Large intestine (tissue), 3 donors: ENCODE measurements around the gene KCNIP4. TPM values are rescaled to one million over a fixed set of nuclear protein-coding genes. Genes with fewer than 3 reads are reported as not detected.

Experiments
- DNase-seq, 2 donors: peaks; one replicate each; pipeline versions ENCODE4 v3.0.0 to v3.0.0-alpha.2; 2013
- H3K27ac ChIP-seq: one replicate; pipeline ENCODE4 v1.5.1; 2013; ENCODE audit warnings: low read length
- H3K27me3 ChIP-seq: 2 replicates; pipeline ENCODE4 v1.6.1; 2013; ENCODE audit warnings: low read length; ENCODE audit not compliant: control insufficient read depth, insufficient read depth
- H3K36me3 ChIP-seq: 2 replicates; pipeline ENCODE4 v1.6.1; 2013; ENCODE audit warnings: low read length; ENCODE audit not compliant: control insufficient read depth, insufficient read depth
- H3K4me1 ChIP-seq: one replicate; pipeline ENCODE4 v1.6.1; 2013; ENCODE audit warnings: low read length; ENCODE audit not compliant: control insufficient read depth, insufficient read depth
- H3K4me3 ChIP-seq: one replicate; pipeline ENCODE4 v1.5.1; 2013; ENCODE audit warnings: low read length
- H3K9me3 ChIP-seq: one replicate; pipeline ENCODE4 v1.6.1; 2013; ENCODE audit warnings: mild to moderate bottlenecking, low read depth, low read length, moderate library complexity; ENCODE audit not compliant: control insufficient read depth
- WGBS: methylation state at CpG from one replicate; pipeline ENCODE4 v1.1.5; 2013; ENCODE audit warnings: low lambda C conversion rate; ENCODE audit not compliant: insufficient coverage; 5-methylcytosine and 5-hydroxymethylcytosine counted together
- polyA plus RNA-seq: library from polyadenylated mRNA; unstranded; fragments of 120-200 nt; gene quantifications from one replicate; pipeline ENCODE4 v1.2.1, GENCODE V29; 2013

The KCNIP4 gene
- polyA plus RNA-seq, 1 donor: 7.5 TPM

- no peaks in the 10 kb centered on the region for H3K27me3 ChIP-seq
- no peak overlapping the region for H3K27ac ChIP-seq
- no peak overlapping the region for H3K4me3 ChIP-seq
- H3K36me3 ChIP-seq: no peaks in the 10 kb centered on the region
- no peaks in the 10 kb centered on the region for H3K9me3 ChIP-seq
- no peak for DNase-seq
- WGBS: no CpG with 5 or more reads among the region's 1 CpG
- H3K4me1 ChIP-seq: no peaks in the 10 kb centered on the region
Observed at GRCh38 chr4:21451032-21451431, 497.5 kb downstream of the KCNIP4 start.

DNA sequence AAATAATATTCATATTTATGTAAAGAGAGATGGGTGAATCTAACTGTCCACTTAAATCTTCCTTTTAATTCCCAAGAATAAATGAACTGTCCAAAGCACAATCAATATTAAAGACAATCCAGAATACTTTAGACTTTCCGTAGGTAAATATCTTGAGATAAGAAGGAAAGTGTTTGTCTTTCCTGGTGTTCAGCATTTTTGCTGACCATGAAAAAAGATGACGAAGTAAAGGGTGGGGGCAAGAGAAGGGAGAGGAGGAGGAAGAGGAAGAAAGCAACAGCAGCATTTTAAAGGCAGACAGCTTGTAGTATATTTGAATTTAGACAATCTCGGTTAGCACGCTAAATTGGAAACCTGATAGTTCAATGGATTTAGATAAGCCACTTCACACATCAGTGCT lies 498.2 kb downstream of the KCNIP4 start:
- Histone ChIP-seq H3K27me3 (no peaks in the 10 kb centered on the region), H3K36me3 (no peaks in the 10 kb centered on the region), H3K4me1 (no peaks in the 10 kb centered on the region), H3K4me3 (no peak overlapping the region), H3K27ac (no peak overlapping the region), H3K9me3 (no peaks in the 10 kb centered on the region)
- no peak for DNase-seq
- WGBS: 20% methylated on average over 1 of the region's 4 CpGs

GRCh38 chr4:21447301-21448054 lies 501.1 kb downstream of the KCNIP4 start:
- Histone ChIP-seq H3K9me3 (no peaks in the 10 kb centered on the region), H3K4me3 (no peak overlapping the region), H3K27ac (no peak overlapping the region), H3K27me3 (no peaks in the 10 kb centered on the region), H3K36me3 (no peaks in the 10 kb centered on the region), H3K4me1 (no peaks in the 10 kb centered on the region)
- no peak for DNase-seq

- Histone ChIP-seq H3K27ac (no peak overlapping the region), H3K27me3 (no peaks in the 10 kb centered on the region), H3K36me3 (no peaks in the 10 kb centered on the region), H3K4me3 (no peak overlapping the region), H3K4me1 (no peaks in the 10 kb centered on the region), H3K9me3 (no peaks in the 10 kb centered on the region)
- 86% methylated on average over 1 of the region's 2 CpGs for WGBS
- DNase-seq: no peak
Observed at GRCh38 chr4:21420166-21420565, 528.4 kb downstream of the KCNIP4 start.

GRCh38 chr4:21415728-21416127 lies 532.8 kb downstream of the KCNIP4 start:
- no peak for DNase-seq

DNA sequence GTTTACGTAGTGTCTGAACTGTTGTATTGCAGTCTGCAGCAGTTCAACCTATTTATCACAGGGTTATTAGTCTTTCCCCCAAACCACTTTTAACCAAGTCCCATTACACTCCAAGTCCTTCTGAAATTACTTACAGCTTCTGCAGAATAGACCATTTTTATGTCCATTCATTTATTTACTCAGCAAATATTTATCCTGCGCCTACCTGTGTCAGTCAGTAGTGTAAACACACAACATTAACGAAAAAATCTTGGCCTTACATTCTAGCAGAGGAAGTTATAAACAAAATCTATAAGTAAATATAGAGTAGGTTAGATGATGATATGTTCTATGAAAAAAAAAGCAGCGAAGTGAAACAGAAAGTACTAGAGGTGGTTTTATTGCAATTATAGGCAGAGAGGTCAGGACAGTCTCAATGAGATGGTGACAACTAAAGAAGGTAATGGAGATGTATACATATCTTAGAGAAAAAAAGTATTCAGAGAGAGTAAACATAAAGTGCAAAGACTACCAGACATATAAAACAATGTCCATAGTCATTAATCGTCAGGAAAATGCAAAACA lies 534.7 kb downstream of the KCNIP4 start:
- H3K27ac ChIP-seq: no peak overlapping the region
- WGBS: 26% methylated on average over 3 of the region's 5 CpGs

More at GRCh38 chr4:21415728-21416127, 532.8 kb downstream of the KCNIP4 start:
- Histone ChIP-seq H3K4me3 (no peak overlapping the region), H3K27ac (no peak overlapping the region), H3K9me3 (no peaks in the 10 kb centered on the region), H3K4me1 (no peaks in the 10 kb centered on the region), H3K36me3 (no peaks in the 10 kb centered on the region), H3K27me3 (no peaks in the 10 kb centered on the region)
- WGBS: 60% methylated on average over 1 of the region's 4 CpGs

DNA sequence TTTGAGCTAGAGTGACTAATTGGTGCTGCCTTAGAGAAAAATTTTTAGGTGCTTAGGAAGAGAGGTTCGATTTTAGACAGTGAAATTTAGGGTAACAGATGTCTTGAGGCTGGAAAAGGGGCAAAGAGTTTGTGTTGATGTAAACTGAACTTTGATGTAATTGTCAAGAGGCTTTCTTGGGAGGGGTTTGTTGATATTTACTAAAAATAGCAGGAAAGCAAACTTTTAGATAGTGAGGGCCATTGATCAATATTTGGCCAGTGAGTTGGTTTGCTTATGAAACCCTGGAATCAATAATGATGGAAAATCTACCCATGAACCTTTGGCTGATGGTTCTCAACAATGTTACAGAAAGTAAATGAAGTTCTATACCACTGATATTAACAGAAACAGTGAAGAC lies 537.5 kb downstream of the KCNIP4 start:
- 40% methylated on average over 1 of the region's 1 CpG for whole genome bisulfite sequencing
- H3K27me3 ChIP-seq: no peaks in the 10 kb centered on the region
- H3K4me1 ChIP-seq: no peaks in the 10 kb centered on the region
- H3K27ac ChIP-seq: no peak overlapping the region
- H3K36me3 ChIP-seq: no peaks in the 10 kb centered on the region
- DNase-seq: no peak
- no peak overlapping the region for H3K4me3 ChIP-seq
- no peaks in the 10 kb centered on the region for H3K9me3 ChIP-seq

More for the DNA sequence above, 534.7 kb downstream of the KCNIP4 start:
- Histone ChIP-seq H3K9me3 (no peaks in the 10 kb centered on the region), H3K4me3 (peak overlapping the region; percentile 6), H3K4me1 (no peaks in the 10 kb centered on the region), H3K27me3 (no peaks in the 10 kb centered on the region), H3K36me3 (no peaks in the 10 kb centered on the region)
- peak in 1 of 2 donors; percentile 10 for DNase-seq

DNA sequence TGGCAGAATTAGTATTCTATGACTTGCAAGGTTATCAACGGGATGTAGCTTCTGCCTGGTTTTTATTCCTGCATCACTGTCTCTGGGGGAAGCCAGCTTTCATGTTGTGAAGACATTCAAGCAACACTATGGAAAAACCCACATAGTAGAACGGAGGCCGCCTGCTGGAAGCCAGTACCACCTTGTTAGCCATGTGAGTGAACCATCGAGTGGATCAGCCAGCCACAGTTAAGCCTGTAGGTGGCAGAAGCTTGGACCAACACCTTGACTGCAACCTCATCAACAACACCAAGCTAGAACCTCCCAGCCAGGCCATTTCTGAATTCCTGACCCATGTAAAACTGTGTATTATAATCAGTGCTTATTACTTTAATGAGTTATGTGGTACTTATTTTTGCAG lies 538.2 kb downstream of the KCNIP4 start:
- Histone ChIP-seq H3K9me3 (no peaks in the 10 kb centered on the region), H3K27me3 (no peaks in the 10 kb centered on the region), H3K36me3 (no peaks in the 10 kb centered on the region), H3K27ac (no peak overlapping the region), H3K4me3 (no peak overlapping the region), H3K4me1 (no peaks in the 10 kb centered on the region)
- no CpG with 5 or more reads among the region's 4 CpGs for WGBS
- DNase-seq: no peak

- H3K27ac ChIP-seq: no peak overlapping the region
- H3K4me1 ChIP-seq: no peaks in the 10 kb centered on the region
- H3K36me3 ChIP-seq: no peaks in the 10 kb centered on the region
- H3K9me3 ChIP-seq: no peaks in the 10 kb centered on the region
- WGBS: 83% methylated on average over 1 of the region's 4 CpGs
- no peaks in the 10 kb centered on the region for H3K27me3 ChIP-seq
- H3K4me3 ChIP-seq: no peak overlapping the region
- DNase-seq: no peak
Observed at GRCh38 chr4:21387683-21388082, 560.9 kb downstream of the KCNIP4 start.

- Histone ChIP-seq H3K27me3 (no peaks in the 10 kb centered on the region), H3K4me1 (no peaks in the 10 kb centered on the region), H3K4me3 (no peak overlapping the region), H3K27ac (no peak overlapping the region), H3K9me3 (no peaks in the 10 kb centered on the region), H3K36me3 (no peaks in the 10 kb centered on the region)
- WGBS: no CpG with 5 or more reads among the region's 3 CpGs
- no peak for DNase-seq
Observed at GRCh38 chr4:21386166-21386780, 562.3 kb downstream of the KCNIP4 start.
